SK-N-SH treated with all-trans-retinoic acid at 6 μM for 48 hours (cell line): Measurements from ENCODE around the gene CBLB.

ENCODE experiments used
- ATAC-seq: fragments of 200-7000 bp; cut with Tn5 transposase; 3 replicates; pipeline ENCODE4 v1.9.1; 2020; ENCODE audit warnings: mild to moderate bottlenecking, moderate library complexity
- ARNTL ChIP-seq: fragments of 450-650 bp; formaldehyde crosslinking; IDR thresholded peaks from 2 replicates; pipeline ENCODE4 v1.5.0; 2020; ENCODE audit warnings: low read depth, mild to moderate bottlenecking, moderate library complexity, borderline replicate concordance
- BACH2 ChIP-seq: fragments of 250-450 bp; sonication (Bioruptor Pico); IDR thresholded peaks from 2 replicates; pipeline ENCODE4 v1.9.0; 2021; ENCODE audit warnings: mild to moderate bottlenecking, borderline replicate concordance
- CREB5 ChIP-seq: fragments of 250-450 bp; sonication (Bioruptor Pico); IDR thresholded peaks from 2 replicates; pipeline ENCODE4 v1.5.1; 2020; ENCODE audit warnings: low read depth, mild to moderate bottlenecking, moderate library complexity
- CSDC2 ChIP-seq: fragments of 250-450 bp; sonication (Bioruptor Pico); IDR thresholded peaks from 2 replicates; pipeline ENCODE4 v1.5.0; 2020; ENCODE audit warnings: mild to moderate bottlenecking, moderate library complexity
- GLIS3 ChIP-seq: fragments of 250-450 bp; sonication (Bioruptor Pico); IDR thresholded peaks from 2 replicates; pipeline ENCODE4 v1.5.0; 2020; ENCODE audit warnings: mild to moderate bottlenecking, moderate library complexity
- ISL1 ChIP-seq: fragments of 250-450 bp; sonication (Bioruptor Pico); IDR thresholded peaks from 2 replicates; pipeline ENCODE4 v2.1.2; 2022; ENCODE audit warnings: mild to moderate bottlenecking, moderate library complexity
- OSR1 ChIP-seq: fragments of 250-450 bp; sonication (Bioruptor Pico); IDR thresholded peaks from 2 replicates; pipeline ENCODE4 v1.8.0; 2022; ENCODE audit warnings: moderate library complexity, mild to moderate bottlenecking, inconsistent platforms
- POU6F1 ChIP-seq: fragments of 250-450 bp; sonication (Bioruptor Pico); IDR thresholded peaks from 2 replicates; pipeline ENCODE4 v1.8.0; 2021; ENCODE audit warnings: low read depth, mild to moderate bottlenecking, moderate library complexity, borderline replicate concordance
- PPARA ChIP-seq: fragments of 250-450 bp; sonication (Bioruptor Pico); IDR thresholded peaks from 2 replicates; pipeline ENCODE4 v1.5.0; 2020; ENCODE audit warnings: mild to moderate bottlenecking, borderline replicate concordance
- RARB ChIP-seq: fragments of 250-450 bp; sonication (Bioruptor Pico); IDR thresholded peaks from 2 replicates; pipeline ENCODE4 v1.8.0; 2021; ENCODE audit warnings: mild to moderate bottlenecking, moderate library complexity
- TCF4 ChIP-seq: fragments of 250-450 bp; sonication (Bioruptor Pico); IDR thresholded peaks from 2 replicates; pipeline ENCODE4 v1.8.0; 2021; ENCODE audit warnings: mild to moderate bottlenecking, moderate library complexity, borderline replicate concordance
- ZC3H10 ChIP-seq: fragments of 250-450 bp; sonication (Bioruptor Pico); IDR thresholded peaks from 2 replicates; pipeline ENCODE4 v1.5.1; 2021; ENCODE audit warnings: mild to moderate bottlenecking, moderate library complexity
- ZFP3 ChIP-seq: fragments of 250-450 bp; sonication (Bioruptor Pico); IDR thresholded peaks from 2 replicates; pipeline ENCODE4 v1.5.0; 2020; ENCODE audit warnings: mild to moderate bottlenecking, moderate library complexity
- ZFP30 ChIP-seq: fragments of 450-650 bp; formaldehyde crosslinking; IDR thresholded peaks from 2 replicates; pipeline ENCODE4 v1.5.0; 2022; ENCODE audit warnings: mild to moderate bottlenecking, moderate library complexity
- ZNF565 ChIP-seq: fragments of 450-650 bp; formaldehyde crosslinking; conservative IDR thresholded peaks from 2 replicates; pipeline ENCODE4 v1.5.0; 2020; ENCODE audit warnings: low read depth, mild to moderate bottlenecking, moderate library complexity
- ZNF70 ChIP-seq: fragments of 450-650 bp; formaldehyde crosslinking; IDR thresholded peaks from 2 replicates; pipeline ENCODE4 v1.5.0; 2020; ENCODE audit warnings: mild to moderate bottlenecking, moderate library complexity
- ZNF8 ChIP-seq: fragments of 450-650 bp; formaldehyde crosslinking; IDR thresholded peaks from 2 replicates; pipeline ENCODE4 v1.5.0; 2020; ENCODE audit warnings: mild to moderate bottlenecking, moderate library complexity
- TF ChIP-seq, protein P1 (sequence below): fragments of 250-450 bp; sonication (Bioruptor Pico); IDR thresholded peaks from 2 replicates; pipeline ENCODE4 v1.5.0; 2020; ENCODE audit warnings: mild to moderate bottlenecking, moderate library complexity

CBLB gene

DNA sequence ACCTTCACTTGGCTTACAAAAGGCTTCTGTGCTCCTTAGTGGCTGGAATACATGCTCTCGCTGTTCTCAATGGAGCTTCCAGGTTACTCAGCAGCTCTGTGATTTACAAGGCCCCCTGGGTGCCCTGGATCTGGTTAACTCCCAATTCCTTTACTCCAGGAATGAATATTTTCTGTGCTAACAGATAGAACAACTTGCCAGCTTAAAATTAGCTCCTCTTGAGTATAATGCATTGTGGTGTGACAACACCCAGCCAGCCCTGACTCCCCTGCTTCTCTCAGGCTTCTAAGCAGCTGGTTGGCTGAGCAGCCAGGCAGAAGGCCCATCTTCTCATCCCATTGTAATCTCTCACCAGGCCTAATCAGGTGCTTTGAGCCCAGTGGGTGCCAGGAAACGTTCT is 255.7 kb downstream of the CBLB start:
- ATAC-seq: no peak
- TF ChIP-seq ZNF70 (CRISPR knock-in tag): no peak
- TF ChIP-seq ZC3H10: no peak
- no peak for TF ChIP-seq ZFP3 (CRISPR knock-in tag)
- TF ChIP-seq, protein P1, sequence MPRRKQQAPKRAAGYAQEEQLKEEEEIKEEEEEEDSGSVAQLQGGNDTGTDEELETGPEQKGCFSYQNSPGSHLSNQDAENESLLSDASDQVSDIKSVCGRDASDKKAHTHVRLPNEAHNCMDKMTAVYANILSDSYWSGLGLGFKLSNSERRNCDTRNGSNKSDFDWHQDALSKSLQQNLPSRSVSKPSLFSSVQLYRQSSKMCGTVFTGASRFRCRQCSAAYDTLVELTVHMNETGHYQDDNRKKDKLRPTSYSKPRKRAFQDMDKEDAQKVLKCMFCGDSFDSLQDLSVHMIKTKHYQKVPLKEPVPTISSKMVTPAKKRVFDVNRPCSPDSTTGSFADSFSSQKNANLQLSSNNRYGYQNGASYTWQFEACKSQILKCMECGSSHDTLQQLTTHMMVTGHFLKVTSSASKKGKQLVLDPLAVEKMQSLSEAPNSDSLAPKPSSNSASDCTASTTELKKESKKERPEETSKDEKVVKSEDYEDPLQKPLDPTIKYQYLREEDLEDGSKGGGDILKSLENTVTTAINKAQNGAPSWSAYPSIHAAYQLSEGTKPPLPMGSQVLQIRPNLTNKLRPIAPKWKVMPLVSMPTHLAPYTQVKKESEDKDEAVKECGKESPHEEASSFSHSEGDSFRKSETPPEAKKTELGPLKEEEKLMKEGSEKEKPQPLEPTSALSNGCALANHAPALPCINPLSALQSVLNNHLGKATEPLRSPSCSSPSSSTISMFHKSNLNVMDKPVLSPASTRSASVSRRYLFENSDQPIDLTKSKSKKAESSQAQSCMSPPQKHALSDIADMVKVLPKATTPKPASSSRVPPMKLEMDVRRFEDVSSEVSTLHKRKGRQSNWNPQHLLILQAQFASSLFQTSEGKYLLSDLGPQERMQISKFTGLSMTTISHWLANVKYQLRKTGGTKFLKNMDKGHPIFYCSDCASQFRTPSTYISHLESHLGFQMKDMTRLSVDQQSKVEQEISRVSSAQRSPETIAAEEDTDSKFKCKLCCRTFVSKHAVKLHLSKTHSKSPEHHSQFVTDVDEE (CRISPR knock-in tag): no peak
- no peak for TF ChIP-seq TCF4

GRCh38 chr3:105611304-105612192 is 257.3 kb downstream of the CBLB start:
- ATAC-seq: no peak
- TF ChIP-seq ZNF8 (CRISPR knock-in tag) (no peak), TCF4 (no peak), ISL1 (CRISPR knock-in tag) (no peak), ZFP3 (CRISPR knock-in tag) (no peak), CSDC2 (CRISPR knock-in tag) (no peak), GLIS3 (CRISPR knock-in tag) (no peak), RARB (CRISPR knock-in tag) (no peak)
- TF ChIP-seq, all 23 proteins: peak for 0

DNA sequence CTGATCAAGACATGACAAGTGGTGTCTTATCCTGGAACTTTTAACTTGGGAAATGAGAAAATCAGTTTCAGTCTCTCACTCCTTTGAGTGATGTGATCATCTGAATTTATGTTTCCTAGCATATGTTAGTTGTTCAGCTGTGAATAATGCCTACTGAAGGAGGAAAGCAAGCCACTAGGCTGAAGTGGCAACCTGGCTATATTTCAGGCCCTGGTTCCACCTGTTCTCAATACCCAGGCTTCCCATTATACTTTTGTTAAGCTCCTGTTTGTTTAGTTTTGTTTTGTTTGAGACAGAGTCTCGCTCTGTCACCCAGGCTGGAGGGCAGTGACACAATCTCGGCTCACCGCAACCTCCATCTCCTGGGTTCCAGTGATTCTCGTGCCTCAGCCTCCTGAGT is 258.3 kb downstream of the CBLB start:
- ATAC-seq: no peak
- no peak for TF ChIP-seq ZNF70 (CRISPR knock-in tag)
- TF ChIP-seq ARNTL (CRISPR knock-in tag): no peak
- TF ChIP-seq, protein P1 (CRISPR knock-in tag): no peak

DNA sequence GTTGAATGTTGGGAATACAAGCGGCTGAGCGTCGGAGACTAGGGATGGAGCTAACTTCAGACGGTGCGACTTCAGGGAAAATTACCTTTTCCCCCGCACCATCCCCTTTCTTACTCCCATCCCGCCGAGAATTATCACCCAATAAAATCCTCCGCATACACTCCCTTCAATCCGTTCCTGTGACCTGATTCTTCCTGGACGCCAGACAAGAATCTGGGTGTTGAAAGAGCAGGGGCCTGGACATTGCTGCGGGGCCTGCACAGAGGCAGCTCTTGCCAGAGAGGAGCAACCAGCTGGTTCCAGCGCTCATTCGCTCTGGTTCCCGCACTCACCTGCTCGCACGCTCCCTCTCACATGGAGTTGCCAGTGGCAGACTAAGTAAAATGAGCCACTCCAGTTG is 260.2 kb downstream of the CBLB start:
- ATAC-seq: no peak
- TF ChIP-seq BACH2 (CRISPR knock-in tag): no peak
- no peak for TF ChIP-seq ISL1 (CRISPR knock-in tag)
- TF ChIP-seq ZNF565 (CRISPR knock-in tag): no peak
- TF ChIP-seq ZNF70 (CRISPR knock-in tag): no peak
- TF ChIP-seq CSDC2 (CRISPR knock-in tag): no peak

DNA sequence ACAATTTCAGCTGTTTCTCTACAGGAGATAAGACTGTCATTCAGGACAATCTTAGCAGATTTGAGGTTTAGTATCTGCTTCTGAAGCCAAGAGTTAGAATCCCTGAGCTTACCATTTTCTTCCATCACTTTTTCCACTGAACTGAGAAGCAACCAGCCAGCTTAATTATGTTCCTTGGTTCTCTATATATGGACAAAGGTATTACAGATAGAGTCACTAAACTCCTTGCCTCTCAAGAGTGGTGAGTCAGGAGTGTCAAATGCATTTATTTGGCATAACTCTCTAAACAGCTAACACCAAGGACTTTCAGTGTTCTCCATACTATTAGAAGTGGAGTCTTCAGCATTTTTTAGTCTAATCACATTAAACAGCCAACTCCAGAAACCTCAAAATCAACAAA is 262.8 kb downstream of the CBLB start:
- ATAC-seq: no peak
- TF ChIP-seq POU6F1 (CRISPR knock-in tag): no peak
- TF ChIP-seq CREB5 (CRISPR knock-in tag): no peak
- no peak for TF ChIP-seq OSR1 (CRISPR knock-in tag)
- TF ChIP-seq CSDC2 (CRISPR knock-in tag): no peak
- no peak for TF ChIP-seq ZFP30 (CRISPR knock-in tag)
- TF ChIP-seq PPARA: no peak
- no peak for TF ChIP-seq ZNF70 (CRISPR knock-in tag)
